22Rv1 (cell line): Measurements from ENCODE around the gene PVR.

ENCODE experiments used
- ZFX ChIP-seq: fragments of 450-650 bp; IDR thresholded peaks from 2 replicates; pipeline ENCODE4 v1.6.1; 2017; ENCODE audit warnings: antibody characterized with exemption, borderline replicate concordance
- TF ChIP-seq, protein P1 (sequence below): fragments of 450-650 bp; IDR thresholded peaks from 2 replicates; pipeline ENCODE4 v1.5.1; 2017; ENCODE audit warnings: mild to moderate bottlenecking

DNA sequence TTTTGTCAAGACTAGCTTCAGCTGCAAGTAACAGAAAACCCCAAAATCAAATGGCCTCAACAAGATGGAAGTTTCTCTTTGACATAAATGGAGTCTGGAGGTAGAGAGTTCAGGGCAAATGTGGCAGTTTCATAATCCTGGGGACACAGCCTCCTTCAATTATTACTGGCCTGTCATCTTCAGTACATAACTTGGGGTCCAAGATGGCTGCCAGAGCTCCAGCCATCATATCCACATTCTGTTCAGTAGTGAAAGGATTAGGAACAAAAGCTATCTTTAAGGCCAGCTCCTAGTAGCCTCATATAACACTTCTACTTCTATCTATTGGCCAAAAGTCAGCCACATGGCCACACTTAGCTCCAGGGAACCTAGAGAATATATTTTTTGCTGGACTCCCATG, 45.4 kb upstream of the PVR start:
- TF ChIP-seq, protein P1, sequence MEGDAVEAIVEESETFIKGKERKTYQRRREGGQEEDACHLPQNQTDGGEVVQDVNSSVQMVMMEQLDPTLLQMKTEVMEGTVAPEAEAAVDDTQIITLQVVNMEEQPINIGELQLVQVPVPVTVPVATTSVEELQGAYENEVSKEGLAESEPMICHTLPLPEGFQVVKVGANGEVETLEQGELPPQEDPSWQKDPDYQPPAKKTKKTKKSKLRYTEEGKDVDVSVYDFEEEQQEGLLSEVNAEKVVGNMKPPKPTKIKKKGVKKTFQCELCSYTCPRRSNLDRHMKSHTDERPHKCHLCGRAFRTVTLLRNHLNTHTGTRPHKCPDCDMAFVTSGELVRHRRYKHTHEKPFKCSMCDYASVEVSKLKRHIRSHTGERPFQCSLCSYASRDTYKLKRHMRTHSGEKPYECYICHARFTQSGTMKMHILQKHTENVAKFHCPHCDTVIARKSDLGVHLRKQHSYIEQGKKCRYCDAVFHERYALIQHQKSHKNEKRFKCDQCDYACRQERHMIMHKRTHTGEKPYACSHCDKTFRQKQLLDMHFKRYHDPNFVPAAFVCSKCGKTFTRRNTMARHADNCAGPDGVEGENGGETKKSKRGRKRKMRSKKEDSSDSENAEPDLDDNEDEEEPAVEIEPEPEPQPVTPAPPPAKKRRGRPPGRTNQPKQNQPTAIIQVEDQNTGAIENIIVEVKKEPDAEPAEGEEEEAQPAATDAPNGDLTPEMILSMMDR: no peak
- no peak for TF ChIP-seq ZFX
